Cardiac muscle cell (in vitro differentiated cells and primary cell): ENCODE results near the gene MRPS16. TPM values are rescaled to one million over a fixed set of nuclear protein-coding genes. Genes with fewer than 3 reads are reported as not detected.

Experiments used
- DNase-seq, 2 donors: peaks; one replicate each; pipeline versions ENCODE4 v3.0.0 to v3.0.0-alpha.2; 2010 to 2017; ENCODE audit warnings: low read depth in 1 of 2, low spot score in 1 of 2
- H3K27ac ChIP-seq: fragments of 200-600 bp; sonication (generic); 2 replicates; pipeline ENCODE4 v1.5.1; 2016
- H3K27me3 ChIP-seq: fragments of 200-600 bp; sonication (generic); 2 replicates; pipeline ENCODE4 v1.6.0; 2016; ENCODE audit warnings: control low read depth
- H3K36me3 ChIP-seq: fragments of 200-600 bp; sonication (generic); 2 replicates; pipeline ENCODE4 v1.5.1; 2016; ENCODE audit warnings: control low read depth
- H3K4me1 ChIP-seq: fragments of 200-600 bp; sonication (generic); 2 replicates; pipeline ENCODE4 v1.8.1; 2017; ENCODE audit warnings: low read depth, mild to moderate bottlenecking, mixed run types
- H3K4me3 ChIP-seq: fragments of 200-600 bp; sonication (generic); 2 replicates; pipeline ENCODE4 v1.5.1; 2016; ENCODE audit warnings: mild to moderate bottlenecking
- H3K9me3 ChIP-seq: fragments of 200-600 bp; sonication (generic); 2 replicates; pipeline ENCODE4 v1.5.1; 2017; ENCODE audit warnings: low read depth, mild to moderate bottlenecking, control low read depth
- polyA plus RNA-seq: library from polyadenylated mRNA; unstranded; fragments of >200 nt; fragmentation: Nextera tagmentation; extraction: Ambion mirVana; gene quantifications from 2 replicates; pipeline ENCODE4 v1.2.1, GENCODE V29; 2016
- total RNA-seq: library from RNA; depleted of rRNA; stranded (reverse); fragments of >200 nt; gene quantifications from 2 replicates; pipeline ENCODE4 v1.2.3, GENCODE V29; 2016
- TF ChIP-seq, protein P1 (sequence below): IDR thresholded peaks from 2 replicates; pipeline ENCODE4 v1.5.1; 2012; ENCODE audit warnings: low read depth, mild to moderate bottlenecking, low read length

MRPS16 gene
- total RNA-seq (51.6 and 67.4 TPM in 2 replicates), polyA plus RNA-seq (104 and 122 TPM in 2 replicates)

DNA sequence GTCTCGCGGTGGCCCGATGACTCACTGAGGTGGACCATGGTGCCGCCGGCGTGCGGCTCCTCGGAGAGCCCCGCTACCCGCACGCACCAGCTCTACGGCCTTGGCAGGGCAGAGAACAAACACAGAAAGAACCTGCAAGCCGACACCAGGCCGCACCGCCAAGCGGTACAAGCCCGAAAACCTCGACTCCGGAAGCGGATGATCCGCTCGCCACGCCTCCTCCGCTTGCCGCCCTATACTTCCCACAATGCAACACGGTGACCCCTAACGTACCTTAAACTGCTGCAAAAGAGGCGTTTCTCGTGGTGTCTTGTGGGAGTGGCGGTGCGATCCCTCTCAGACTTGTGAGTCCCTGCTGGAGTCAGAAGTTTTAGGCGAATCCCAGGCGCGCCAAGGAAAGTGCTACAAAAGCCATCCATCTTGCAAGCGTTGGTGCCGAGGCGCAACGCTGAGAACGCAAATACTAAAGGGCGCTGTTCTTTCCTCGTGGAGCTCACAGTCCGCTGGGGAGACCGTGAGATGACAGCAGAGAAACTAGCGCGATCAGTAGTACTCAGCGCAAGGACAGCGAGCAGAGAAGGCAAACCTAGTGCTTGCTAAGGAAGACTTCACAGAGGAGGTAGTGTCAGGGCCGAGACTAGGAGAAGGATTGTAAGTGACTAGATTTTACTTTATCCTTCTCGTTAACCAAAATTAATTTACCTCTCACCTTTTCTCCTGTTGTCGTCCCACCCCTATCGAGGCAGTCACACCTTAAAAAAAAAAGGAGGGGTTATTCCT, at the start of gene MRPS16:
Gene MRPS16, minus strand, starts transcription at position 200 of the 780 bp plus-strand sequence. Its CDS starts 162 bp downstream, at position 38.
- peak; percentile 95 to 98 for DNase-seq
- Histone ChIP-seq H3K27me3 (no peaks in the 10 kb centered on the region), H3K4me3 (peak within 1 kb of the TSS; percentile 78), H3K4me1 (peaks cover 11% of the 10 kb centered on the region), H3K9me3 (no peaks in the 10 kb centered on the region), H3K36me3 (peaks cover 10% of the 10 kb centered on the region), H3K27ac (peak within 1 kb of the TSS; percentile 95)
- TF ChIP-seq, protein P1, sequence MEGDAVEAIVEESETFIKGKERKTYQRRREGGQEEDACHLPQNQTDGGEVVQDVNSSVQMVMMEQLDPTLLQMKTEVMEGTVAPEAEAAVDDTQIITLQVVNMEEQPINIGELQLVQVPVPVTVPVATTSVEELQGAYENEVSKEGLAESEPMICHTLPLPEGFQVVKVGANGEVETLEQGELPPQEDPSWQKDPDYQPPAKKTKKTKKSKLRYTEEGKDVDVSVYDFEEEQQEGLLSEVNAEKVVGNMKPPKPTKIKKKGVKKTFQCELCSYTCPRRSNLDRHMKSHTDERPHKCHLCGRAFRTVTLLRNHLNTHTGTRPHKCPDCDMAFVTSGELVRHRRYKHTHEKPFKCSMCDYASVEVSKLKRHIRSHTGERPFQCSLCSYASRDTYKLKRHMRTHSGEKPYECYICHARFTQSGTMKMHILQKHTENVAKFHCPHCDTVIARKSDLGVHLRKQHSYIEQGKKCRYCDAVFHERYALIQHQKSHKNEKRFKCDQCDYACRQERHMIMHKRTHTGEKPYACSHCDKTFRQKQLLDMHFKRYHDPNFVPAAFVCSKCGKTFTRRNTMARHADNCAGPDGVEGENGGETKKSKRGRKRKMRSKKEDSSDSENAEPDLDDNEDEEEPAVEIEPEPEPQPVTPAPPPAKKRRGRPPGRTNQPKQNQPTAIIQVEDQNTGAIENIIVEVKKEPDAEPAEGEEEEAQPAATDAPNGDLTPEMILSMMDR = no peak

DNA sequence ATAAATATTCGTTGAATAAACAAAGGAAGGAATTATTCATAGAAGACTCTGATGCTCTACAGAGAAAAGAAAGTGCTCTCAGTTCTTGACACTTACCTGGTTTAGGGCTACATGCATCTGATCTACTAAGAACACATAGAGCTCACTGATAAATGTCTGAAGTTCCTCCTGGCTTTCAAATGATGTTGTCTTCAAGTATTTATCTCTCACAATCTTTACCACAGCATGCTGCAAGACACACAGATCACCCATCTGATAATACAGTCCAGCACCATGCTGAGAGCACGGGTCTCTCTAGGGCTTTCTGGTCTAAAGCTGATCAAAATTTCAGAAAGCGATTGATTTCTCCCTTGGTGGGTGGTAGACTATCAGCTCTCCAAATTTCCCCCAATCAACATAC, 44.5 kb upstream of the MRPS16 start:
- no peaks in the 10 kb centered on the region for H3K9me3 ChIP-seq
- TF ChIP-seq, protein P1 = no peak
- no peaks in the 10 kb centered on the region for H3K27me3 ChIP-seq
- no peaks in the 10 kb centered on the region for H3K4me1 ChIP-seq
- H3K4me3 ChIP-seq = no peak overlapping the region
- H3K36me3 ChIP-seq = no peaks in the 10 kb centered on the region
- no peak overlapping the region for H3K27ac ChIP-seq
- DNase-seq = no peak

GRCh38 chr10:73293461-73293860, 41.0 kb upstream of the MRPS16 start:
- no peaks in the 10 kb centered on the region for H3K36me3 ChIP-seq
- no peak for DNase-seq
- no peaks in the 10 kb centered on the region for H3K27me3 ChIP-seq
- no peak overlapping the region for H3K27ac ChIP-seq
- H3K4me3 ChIP-seq = no peak overlapping the region
- H3K4me1 ChIP-seq = no peaks in the 10 kb centered on the region
- no peaks in the 10 kb centered on the region for H3K9me3 ChIP-seq
- TF ChIP-seq, protein P1 = no peak

DNA sequence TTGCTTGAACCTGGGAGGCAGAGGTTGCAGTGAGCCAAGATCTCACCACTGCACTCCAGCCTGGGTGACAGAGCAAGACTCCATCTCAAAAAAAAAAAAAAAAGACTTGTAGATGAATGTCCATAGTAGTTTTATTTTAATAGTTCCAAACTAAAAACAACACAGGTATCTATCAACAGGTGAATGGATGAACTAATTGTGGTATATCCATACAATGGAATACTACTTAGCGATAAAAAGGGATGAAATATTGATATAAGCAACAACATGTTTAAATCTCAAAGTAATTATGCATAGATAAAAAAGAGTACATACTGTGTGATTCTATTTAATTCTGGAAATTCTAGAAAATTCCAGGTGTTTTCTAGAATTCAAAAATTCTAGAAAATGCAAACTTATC, 37.5 kb upstream of the MRPS16 start:
- Histone ChIP-seq H3K4me1 (no peaks in the 10 kb centered on the region), H3K36me3 (no peaks in the 10 kb centered on the region), H3K9me3 (no peaks in the 10 kb centered on the region), H3K27me3 (no peaks in the 10 kb centered on the region), H3K27ac (no peak overlapping the region), H3K4me3 (no peak overlapping the region)
- no peak for DNase-seq
- TF ChIP-seq, protein P1 = no peak

- DNase-seq = no peak
- Histone ChIP-seq H3K9me3 (no peaks in the 10 kb centered on the region), H3K27me3 (no peaks in the 10 kb centered on the region), H3K36me3 (no peaks in the 10 kb centered on the region), H3K4me1 (no peaks in the 10 kb centered on the region), H3K4me3 (no peak overlapping the region), H3K27ac (no peak overlapping the region)
- TF ChIP-seq, protein P1 = no peak
Measured at GRCh38 chr10:73287441-73287840, 35.0 kb upstream of the MRPS16 start.
